GM23248 (cell line): ENCODE results near the gene PIGP. TPM values are rescaled to one million over a fixed set of nuclear protein-coding genes. Genes with fewer than 3 reads are reported as not detected.

Experiments used
- DNase-seq: peaks from one replicate; pipeline ENCODE4 v3.0.0-alpha.2; 2015
- H2AFZ ChIP-seq: fragments of 200-600 bp; sonication (generic); 2 replicates; pipeline ENCODE4 v1.6.1; 2016; ENCODE audit warnings: antibody characterized with exemption
- H3F3A ChIP-seq: fragments of 200-600 bp; sonication (generic); 2 replicates; pipeline ENCODE4 v1.6.1; 2016; ENCODE audit warnings: mild to moderate bottlenecking, antibody characterized with exemption, mixed run types; ENCODE audit not compliant: insufficient read depth
- H3K27ac ChIP-seq: fragments of 200-600 bp; sonication (generic); 2 replicates; pipeline ENCODE4 v1.5.1; 2016; ENCODE audit warnings: mild to moderate bottlenecking
- H3K27me3 ChIP-seq: fragments of 200-600 bp; sonication (generic); replicated peaks from 2 replicates; pipeline ENCODE4 v1.6.1; 2016; ENCODE audit warnings: mild to moderate bottlenecking; ENCODE audit not compliant: insufficient read depth
- H3K36me3 ChIP-seq: fragments of 200-600 bp; sonication (generic); 2 replicates; pipeline ENCODE4 v1.6.1; 2016; ENCODE audit warnings: low read depth, mild to moderate bottlenecking
- H3K4me1 ChIP-seq: fragments of 200-600 bp; sonication (generic); 2 replicates; pipeline ENCODE4 v1.6.1; 2016; ENCODE audit warnings: mild to moderate bottlenecking; ENCODE audit not compliant: insufficient read depth
- H3K4me2 ChIP-seq: fragments of 200-600 bp; sonication (generic); one replicate; pipeline ENCODE4 v1.6.1; 2016; ENCODE audit warnings: mild to moderate bottlenecking; ENCODE audit not compliant: unreplicated experiment
- H3K4me3 ChIP-seq: fragments of 200-600 bp; sonication (generic); 2 replicates; pipeline ENCODE4 v1.5.1; 2016; ENCODE audit warnings: mild to moderate bottlenecking
- H3K79me2 ChIP-seq: fragments of 200-600 bp; sonication (generic); 2 replicates; pipeline ENCODE4 v1.6.1; 2016; ENCODE audit warnings: mild to moderate bottlenecking; ENCODE audit not compliant: insufficient read depth
- H3K9ac ChIP-seq: fragments of 200-600 bp; sonication (generic); 2 replicates; pipeline ENCODE4 v1.6.1; 2016; ENCODE audit warnings: mild to moderate bottlenecking
- H3K9me2 ChIP-seq: fragments of 200-600 bp; sonication (generic); 2 replicates; pipeline ENCODE4 v1.6.1; 2016; ENCODE audit warnings: mixed run types, mild to moderate bottlenecking, moderate library complexity; ENCODE audit not compliant: insufficient read depth
- H3K9me3 ChIP-seq: fragments of 200-600 bp; sonication (generic); one replicate; pipeline ENCODE4 v1.6.1; 2017; ENCODE audit warnings: low read depth
- H4K20me1 ChIP-seq: fragments of 200-600 bp; sonication (generic); 2 replicates; pipeline ENCODE4 v1.6.0; 2016; ENCODE audit not compliant: insufficient read depth
- EZH2 ChIP-seq: fragments of 200-600 bp; sonication (generic); IDR thresholded peaks from 2 replicates; pipeline ENCODE4 v1.6.1; 2018; ENCODE audit warnings: antibody characterized with exemption, mild to moderate bottlenecking; ENCODE audit not compliant: insufficient read depth, poor library complexity, severe bottlenecking
- EZH2phosphoT487 ChIP-seq: fragments of 200-600 bp; sonication (generic); IDR thresholded peaks from 2 replicates; pipeline ENCODE4 v1.6.1; 2018; ENCODE audit warnings: antibody characterized with exemption, moderate library complexity, mild to moderate bottlenecking, low read depth; ENCODE audit not compliant: insufficient read depth
- WGBS, 2 experiments: methylation state at CpG; one replicate each; pipeline ENCODE4 v1.1.6; 2015 to 2017; ENCODE audit warnings: low lambda C conversion rate in 2 of 2, low coverage in 1 of 2; ENCODE audit errors: missing lambda C conversion rate in 2 of 2; 5-methylcytosine and 5-hydroxymethylcytosine counted together
- in situ Hi-C: fragments of 300-500 bp; cut with MboI; formaldehyde crosslinking; loops from 2 replicates; pipeline ENCODE4 v1.15.0; 2020
- polyA plus RNA-seq: library from polyadenylated mRNA; unstranded; fragments of >200 nt; fragmentation: Nextera tagmentation; extraction: Ambion mirVana; gene quantifications from 2 replicates; pipeline ENCODE4 v1.2.1, GENCODE V29; 2016
- total RNA-seq: library from RNA; depleted of rRNA; stranded (reverse); fragments of >200 nt; shearing (Covaris generic); gene quantifications from 2 replicates; pipeline ENCODE4 v1.2.3, GENCODE V29; 2014

The PIGP gene
- total and polyA plus RNA-seq, 2 experiments from 2014 or later = 15.1 to 66.9 TPM

DNA sequence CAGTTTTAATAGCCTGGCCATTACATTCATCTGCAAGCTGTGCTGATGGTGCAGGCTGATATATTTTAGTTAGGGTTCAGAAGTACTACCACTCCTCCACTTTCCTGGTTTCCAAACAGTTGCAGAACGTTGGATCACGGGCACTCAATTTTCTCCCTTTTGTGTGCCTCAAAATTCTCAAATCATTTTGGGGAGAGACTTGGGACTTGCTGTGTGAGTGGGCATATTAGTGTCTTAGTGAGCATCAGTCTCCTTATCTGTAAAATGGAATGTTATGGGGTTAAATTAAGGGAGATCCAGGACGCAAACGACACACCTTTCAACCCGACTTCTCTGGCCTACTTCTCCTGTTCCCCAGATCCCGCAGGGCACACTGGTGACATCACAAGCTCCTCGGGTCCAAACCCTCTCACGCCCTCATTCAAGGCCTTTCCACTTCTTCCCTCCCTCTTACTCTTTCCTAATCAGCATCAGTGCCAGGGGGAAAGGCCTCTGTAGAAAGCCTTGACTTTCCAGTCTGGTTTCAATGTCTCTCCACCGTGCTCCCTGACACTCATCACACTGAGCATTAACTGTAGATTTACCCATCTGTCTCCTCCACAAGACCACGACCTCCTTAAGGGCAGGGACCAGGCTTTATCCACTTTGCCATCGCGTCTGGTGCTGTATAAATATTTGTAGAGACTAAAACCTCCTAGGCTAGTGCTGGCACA, 1.2 kb downstream of the PIGP start:
- no peaks in the 10 kb centered on the region for H3K9me2 ChIP-seq
- no peaks in the 10 kb centered on the region for H3K27me3 ChIP-seq
- WGBS, 2 experiments = 8 to 10% methylated on average over 12 of the region's 12 CpGs
- peak overlapping the region; percentile 95 for H3K4me3 ChIP-seq
- no peaks in the 10 kb centered on the region for H3K9me3 ChIP-seq
- H2AFZ ChIP-seq = peak overlapping the region; percentile 83
- H3F3A ChIP-seq = peaks cover 13% of the 10 kb centered on the region; the same call in 1 of the 2 replicates
- peaks cover 16% of the 10 kb centered on the region for H3K36me3 ChIP-seq
- H3K9ac ChIP-seq = peak overlapping the region; percentile 99
- DNase-seq = peak; percentile 93
- TF ChIP-seq EZH2 = no peak
- TF ChIP-seq EZH2phosphoT487 = no peak
- in situ Hi-C loops = no loop called here
- H3K4me2 ChIP-seq = peak overlapping the region; percentile 99
- no peaks in the 10 kb centered on the region; the same call in 1 of the 2 replicates for H4K20me1 ChIP-seq
- peaks cover 58% of the 10 kb centered on the region for H3K79me2 ChIP-seq
- peak overlapping the region; percentile 97 for H3K27ac ChIP-seq
- H3K4me1 ChIP-seq = peaks cover 24% of the 10 kb centered on the region

DNA sequence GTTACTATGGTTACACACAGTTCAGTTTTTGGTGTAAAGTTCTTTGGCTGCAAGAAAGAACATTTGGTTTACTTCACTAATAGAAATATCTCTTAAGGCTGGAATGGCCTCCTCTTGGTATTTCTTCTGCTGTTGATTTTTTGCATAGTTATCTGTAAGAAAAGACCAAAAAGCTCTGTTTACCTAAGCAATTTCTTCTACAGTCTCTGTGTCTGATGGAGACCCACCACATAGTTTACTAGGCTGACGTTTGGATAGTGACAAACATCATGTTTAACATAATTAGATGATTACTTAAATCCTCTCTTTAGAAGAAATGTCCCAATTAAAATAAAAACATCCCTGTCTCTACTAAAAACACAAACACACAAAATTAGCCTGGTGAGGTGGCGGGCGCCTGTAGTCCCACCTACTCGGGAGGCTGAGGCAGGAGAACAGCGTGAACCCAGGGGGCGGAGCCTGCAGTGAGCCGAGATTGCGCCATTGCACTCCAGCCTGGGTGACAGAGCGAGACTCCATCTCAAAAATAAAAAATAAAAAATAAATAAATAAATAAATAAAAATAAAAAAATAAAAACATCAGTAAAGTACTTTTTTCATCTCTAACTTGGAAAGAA, 7.2 kb downstream of the PIGP start:
- peaks cover 20% of the 10 kb centered on the region for H3K36me3 ChIP-seq
- H3K79me2 ChIP-seq = peaks cover 8% of the 10 kb centered on the region
- H3K4me1 ChIP-seq = peaks cover 11% of the 10 kb centered on the region
- DNase-seq = no peak
- peaks cover 14% of the 10 kb centered on the region for H3F3A ChIP-seq
- H4K20me1 ChIP-seq = no peaks in the 10 kb centered on the region
- in situ Hi-C loops = no loop called here
- H3K4me3 ChIP-seq = no peak overlapping the region
- no peak for TF ChIP-seq EZH2phosphoT487
- no peaks in the 10 kb centered on the region for H3K9me3 ChIP-seq
- H3K4me2 ChIP-seq = no peak overlapping the region
- H3K9me2 ChIP-seq = no peaks in the 10 kb centered on the region
- no peaks in the 10 kb centered on the region for H3K27me3 ChIP-seq
- H3K27ac ChIP-seq = no peak overlapping the region
- H3K9ac ChIP-seq = no peak overlapping the region
- WGBS, 2 experiments = 87 to 93% methylated on average over 9 of the region's 9 CpGs
- H2AFZ ChIP-seq = no peak overlapping the region

DNA sequence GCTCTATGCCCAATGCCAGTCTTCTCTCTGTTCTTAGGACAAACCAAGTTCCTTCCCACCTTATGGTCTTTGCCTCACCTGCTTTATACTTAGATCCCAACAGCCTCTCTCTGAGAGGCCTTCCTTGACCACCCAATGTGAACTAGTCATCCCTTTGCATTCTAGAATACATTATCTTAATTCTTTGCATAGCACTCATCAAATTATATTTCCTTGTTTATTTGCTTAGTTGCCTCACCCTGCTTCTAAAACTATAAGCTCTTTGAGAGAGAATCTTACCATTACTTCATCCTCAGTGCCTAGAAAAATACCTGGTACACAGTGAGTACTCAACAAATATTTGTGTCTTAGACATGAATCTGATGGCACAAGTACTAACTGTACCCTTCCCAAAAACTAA, 8.0 kb downstream of the PIGP start:
- TF ChIP-seq EZH2phosphoT487 (no peak), EZH2 (no peak)
- peaks cover 17% of the 10 kb centered on the region for H3K4me1 ChIP-seq
- no peaks in the 10 kb centered on the region for H4K20me1 ChIP-seq
- H3K4me2 ChIP-seq = no peak overlapping the region
- in situ Hi-C loops = no loop called here
- H2AFZ ChIP-seq = no peak overlapping the region
- peaks cover 20% of the 10 kb centered on the region for H3F3A ChIP-seq
- no peaks in the 10 kb centered on the region for H3K9me2 ChIP-seq
- H3K79me2 ChIP-seq = no peaks in the 10 kb centered on the region
- no peak overlapping the region for H3K4me3 ChIP-seq
- H3K27me3 ChIP-seq = no peaks in the 10 kb centered on the region
- DNase-seq = no peak
- H3K36me3 ChIP-seq = peaks cover 18% of the 10 kb centered on the region
- H3K27ac ChIP-seq = no peak overlapping the region
- no peak overlapping the region for H3K9ac ChIP-seq
- H3K9me3 ChIP-seq = no peaks in the 10 kb centered on the region

DNA sequence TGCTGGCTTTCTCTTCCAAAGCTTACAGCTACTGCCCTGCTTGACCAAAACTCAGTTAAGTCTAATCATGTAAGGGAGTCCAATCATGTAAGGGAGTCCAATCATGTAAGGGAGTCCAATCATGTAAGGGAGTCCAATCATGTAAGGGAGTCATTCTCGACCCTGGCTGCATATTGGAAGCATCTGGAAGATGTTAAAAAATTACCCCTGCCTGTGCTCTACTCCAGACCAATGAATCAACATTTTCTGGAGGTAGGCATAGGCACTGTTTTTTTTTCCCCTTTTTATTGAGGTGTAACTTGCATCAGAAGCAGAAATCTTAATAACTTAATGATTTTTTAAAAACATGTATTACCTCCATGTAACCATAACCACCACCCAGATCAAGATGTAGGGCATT, 9.4 kb downstream of the PIGP start:
- Histone ChIP-seq H4K20me1 (no peaks in the 10 kb centered on the region), H3F3A (peaks cover 23% of the 10 kb centered on the region), H3K27ac (no peak overlapping the region), H3K4me2 (no peak overlapping the region), H3K4me1 (peaks cover 18% of the 10 kb centered on the region), H3K9ac (no peak overlapping the region), H3K4me3 (no peak overlapping the region), H3K27me3 (no peaks in the 10 kb centered on the region), H3K79me2 (no peaks in the 10 kb centered on the region), H3K36me3 (peaks cover 7% of the 10 kb centered on the region), H3K9me2 (no peaks in the 10 kb centered on the region), H2AFZ (no peak overlapping the region), H3K9me3 (no peaks in the 10 kb centered on the region)
- in situ Hi-C loops = no loop called here
- 0 to 12% methylated on average over 1 of the region's 1 CpG for WGBS, 2 experiments
- DNase-seq = no peak
- TF ChIP-seq EZH2phosphoT487 (no peak), EZH2 (no peak)
